Measurements from ENCODE around the gene FAM163A.

GRCh38 chr1:179785728-179786127, 42.6 kb downstream of the FAM163A start:
- TF ChIP-seq POLR2A (IDR thresholded peaks at IDR 0.05): no peak
- TF ChIP-seq CTCF (IDR thresholded peaks at IDR 0.05): no peak
- TF ChIP-seq EP300 (IDR thresholded peaks at IDR 0.05): no peak
- TF ChIP-seq POLR2AphosphoS5 (IDR thresholded peaks at IDR 0.05): no peak
